K562 (cell line): Measurements from ENCODE around the gene ZNF581. TPM values are rescaled to one million over a fixed set of nuclear protein-coding genes. Genes with fewer than 3 reads are reported as not detected.

ENCODE experiments used
- CCNT2 ChIP-seq: IDR thresholded peaks from 2 replicates; pipeline ENCODE4 v1.6.1; 2011; ENCODE audit warnings: borderline replicate concordance, low read depth, mild to moderate bottlenecking, moderate library complexity, mixed read lengths, low read length; ENCODE audit not compliant: insufficient read length; ENCODE audit errors: extremely low read depth
- DMBX1 ChIP-seq: fragments of 250-450 bp; sonication (Bioruptor Pico); IDR thresholded peaks from 2 replicates; pipeline ENCODE4 v1.8.0; 2022; ENCODE audit warnings: inconsistent platforms, mild to moderate bottlenecking, moderate library complexity, borderline replicate concordance
- EGR1 ChIP-seq: fragments of 450-650 bp; conservative IDR thresholded peaks from 2 replicates; pipeline ENCODE4 v1.6.1; 2017; ENCODE audit warnings: mild to moderate bottlenecking
- ELF2 ChIP-seq: fragments of 250-450 bp; sonication (Bioruptor Pico); IDR thresholded peaks from 2 replicates; pipeline ENCODE4 v1.5.0; 2021; ENCODE audit warnings: mild to moderate bottlenecking
- KDM2B ChIP-seq: fragments of 250-450 bp; sonication (Bioruptor Pico); IDR thresholded peaks from 2 replicates; pipeline ENCODE4 v1.8.0; 2021; ENCODE audit warnings: mild to moderate bottlenecking, moderate library complexity
- MBD2 ChIP-seq: sonication (generic); IDR thresholded peaks from 2 replicates; pipeline ENCODE4 v1.6.1; 2016; ENCODE audit warnings: low read depth, borderline replicate concordance
- SIRT6 ChIP-seq: IDR thresholded peaks from one replicate; pipeline ENCODE4 v1.6.1; 2012; ENCODE audit warnings: low read depth, mild to moderate bottlenecking, control low read depth, inconsistent platforms, low read length, moderate library complexity
- SIX5 ChIP-seq, 2 experiments: IDR thresholded peaks; 2 replicates each; pipeline ENCODE4 v1.6.1; 2011; ENCODE audit warnings: low read length in 2 of 2, borderline replicate concordance in 1 of 2, low read depth in 1 of 2, mild to moderate bottlenecking in 1 of 2, moderate library complexity in 1 of 2; ENCODE audit not compliant: insufficient read depth in 1 of 2
- TARDBP ChIP-seq: fragments of 450-650 bp; IDR thresholded peaks from 2 replicates; pipeline ENCODE4 v1.6.1; 2016
- TBP ChIP-seq: optimal IDR thresholded peaks from 2 replicates; pipeline ENCODE3; 2011; ENCODE audit warnings: low read depth, low read length, improper control_type of control experiment
- ZBTB40 ChIP-seq, 2 experiments: fragments of 450-650 bp in 1 of 2; sonication (generic) in 1 of 2; formaldehyde crosslinking in 1 of 2; IDR thresholded peaks; 2 replicates each; pipeline versions ENCODE4 v1.7.1 to v1.9.0; 2016 to 2022; ENCODE audit warnings: inconsistent platforms in 1 of 2, mild to moderate bottlenecking in 1 of 2, missing genetic modification reagents in 1 of 2
- ZNF668 ChIP-seq: fragments of 250-450 bp; sonication (Bioruptor Pico); IDR thresholded peaks from 2 replicates; pipeline ENCODE4 v1.8.0; 2022; ENCODE audit warnings: mild to moderate bottlenecking, inconsistent platforms
- polyA plus RNA-seq, 8 experiments: library from polyadenylated mRNA; depleted of rRNA in 4 of 8; stranded (reverse) in 5 of 8; unstranded in 3 of 8; fragments of >200 nt; fragmentation: Nextera tagmentation in 2 of 8; fragmentation: Illumina TruSeq in 1 of 8; extraction: Ambion mirVana in 2 of 8; extraction: Trizol in 1 of 8; gene quantifications; 2 replicates each; pipeline versions ENCODE4 v1.2.1 to v1.2.3, GENCODE V29; 2011 to 2014; ENCODE audit warnings: inconsistent platforms in 1 of 8, missing spikeins in 1 of 8
- total RNA-seq, 7 experiments: library from RNA; depleted of rRNA in 6 of 7; stranded (reverse); fragments of >200 nt in 6 of 7; fragmentation: Illumina TruSeq in 2 of 7; extraction: Trizol in 2 of 7; gene quantifications; 2 replicates each; pipeline versions ENCODE4 v1.2.1 to v1.2.3, GENCODE V29; 2011 to 2021; ENCODE audit warnings: low replicate concordance in 1 of 7
- TF ChIP-seq, protein P1 (sequence below), 3 experiments: fragments of 200-800 bp in 1 of 3; fragments of 250-450 bp in 1 of 3; fragments of 450-650 bp in 1 of 3; sonication (Bioruptor Pico) in 1 of 3; sonication (Bioruptor generic) in 1 of 3; formaldehyde crosslinking in 1 of 3; IDR thresholded peaks; 2 replicates each; pipeline versions ENCODE4 v1.6.1 to v1.8.0; 2016 to 2022; ENCODE audit warnings: mild to moderate bottlenecking in 2 of 3, missing genetic modification characterization in 2 of 3, missing compliant biosample characterization in 1 of 3, moderate library complexity in 1 of 3

The ZNF581 gene
- total and polyA plus RNA-seq, 9 of the 15 experiments (the other 6 are each of a cell fraction or from before 2014, with no cell fraction given) = 2.4 to 39.4 (median 15.4) TPM

DNA sequence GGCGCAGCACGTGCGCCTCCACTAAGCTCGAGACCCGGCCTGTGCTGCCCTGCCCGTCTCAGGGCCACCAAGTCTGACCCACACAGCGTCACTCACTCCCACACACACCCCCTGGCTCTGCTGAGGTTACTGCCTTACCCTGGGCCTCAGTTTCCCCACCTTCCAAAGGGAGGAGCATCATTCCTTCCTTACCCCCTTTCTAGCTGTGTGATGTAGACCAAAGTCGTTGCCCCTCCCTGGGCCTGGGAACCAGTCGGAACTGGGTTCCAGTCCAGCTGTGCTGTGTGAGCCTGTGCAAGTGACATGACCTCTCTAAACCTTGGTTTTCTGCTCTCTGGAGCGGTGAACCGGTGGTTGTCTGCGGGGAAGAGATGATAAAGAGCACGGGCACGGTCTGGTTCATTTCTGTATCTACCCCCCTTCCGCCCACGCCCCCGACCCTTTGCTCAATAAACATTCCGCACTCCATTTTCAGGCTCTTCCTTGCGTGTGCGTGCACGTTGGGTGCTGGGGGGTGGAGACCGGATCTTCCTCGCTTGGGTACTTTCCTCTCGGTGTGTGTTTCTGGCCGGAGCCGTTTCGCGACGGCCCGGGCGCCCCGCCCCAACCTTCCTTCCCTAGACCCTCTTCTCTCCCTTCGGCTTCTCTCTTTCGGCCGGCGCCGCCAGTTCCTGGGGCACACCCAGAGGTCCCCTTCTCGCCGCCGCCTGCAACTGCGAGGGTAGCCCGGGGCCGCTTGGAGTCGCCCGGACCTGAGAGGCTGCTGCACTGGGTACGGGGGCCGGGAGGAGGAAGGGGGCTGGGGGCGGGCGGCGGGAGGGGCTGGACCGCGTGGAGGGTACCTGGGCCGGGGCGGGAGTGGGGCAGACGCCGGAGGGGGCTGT is at the start of gene ZNF581 (continued):
- TF ChIP-seq KDM2B (CRISPR knock-in tag) (peak; percentile 40; the same call in 1 of the 2 replicates), MBD2 (peak; percentile 65; the same call in 1 of the 2 replicates), ZBTB40 (IDR thresholded peaks at IDR 0.05) (peak; percentile 94), ZBTB40 (CRISPR knock-in tag; IDR thresholded peaks at IDR 0.05) (no peak), ZNF668 (CRISPR knock-in tag) (no peak), SIRT6 (no peak), EGR1 (peak; percentile 84), CCNT2 (peak; percentile 40), TBP (peak; percentile 69), TARDBP (0 out of 2 replicates have a peak, but pooled peaks have one; percentile 29), ELF2 (CRISPR knock-in tag) (0 out of 2 replicates have a peak, but pooled peaks have one; percentile 31), SIX5 (IDR thresholded peaks at IDR 0.05; ENCODE audit: borderline replicate concordance in 1 of 2, insufficient read depth in 1 of 2, low read depth in 1 of 2, low read length in 2 of 2) (peak; percentile 39; a peak in 3 of 4 replicates), DMBX1 (CRISPR knock-in tag) (0 out of 2 replicates have a peak, but pooled peaks have one; percentile 13)
- TF ChIP-seq, protein P1, sequence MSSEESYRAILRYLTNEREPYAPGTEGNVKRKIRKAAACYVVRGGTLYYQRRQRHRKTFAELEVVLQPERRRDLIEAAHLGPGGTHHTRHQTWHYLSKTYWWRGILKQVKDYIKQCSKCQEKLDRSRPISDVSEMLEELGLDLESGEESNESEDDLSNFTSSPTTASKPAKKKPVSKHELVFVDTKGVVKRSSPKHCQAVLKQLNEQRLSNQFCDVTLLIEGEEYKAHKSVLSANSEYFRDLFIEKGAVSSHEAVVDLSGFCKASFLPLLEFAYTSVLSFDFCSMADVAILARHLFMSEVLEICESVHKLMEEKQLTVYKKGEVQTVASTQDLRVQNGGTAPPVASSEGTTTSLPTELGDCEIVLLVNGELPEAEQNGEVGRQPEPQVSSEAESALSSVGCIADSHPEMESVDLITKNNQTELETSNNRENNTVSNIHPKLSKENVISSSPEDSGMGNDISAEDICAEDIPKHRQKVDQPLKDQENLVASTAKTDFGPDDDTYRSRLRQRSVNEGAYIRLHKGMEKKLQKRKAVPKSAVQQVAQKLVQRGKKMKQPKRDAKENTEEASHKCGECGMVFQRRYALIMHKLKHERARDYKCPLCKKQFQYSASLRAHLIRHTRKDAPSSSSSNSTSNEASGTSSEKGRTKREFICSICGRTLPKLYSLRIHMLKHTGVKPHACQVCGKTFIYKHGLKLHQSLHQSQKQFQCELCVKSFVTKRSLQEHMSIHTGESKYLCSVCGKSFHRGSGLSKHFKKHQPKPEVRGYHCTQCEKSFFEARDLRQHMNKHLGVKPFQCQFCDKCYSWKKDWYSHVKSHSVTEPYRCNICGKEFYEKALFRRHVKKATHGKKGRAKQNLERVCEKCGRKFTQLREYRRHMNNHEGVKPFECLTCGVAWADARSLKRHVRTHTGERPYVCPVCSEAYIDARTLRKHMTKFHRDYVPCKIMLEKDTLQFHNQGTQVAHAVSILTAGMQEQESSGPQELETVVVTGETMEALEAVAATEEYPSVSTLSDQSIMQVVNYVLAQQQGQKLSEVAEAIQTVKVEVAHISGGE (CRISPR knock-in tag; IDR thresholded peaks at IDR 0.05) = peak; percentile 95 to 99 (median 99)
